KOPT-K1 (cell line): ENCODE measurements around the gene TACC2.
"Not testable (repeated sequence)": the region's sequence is repeated elsewhere in the genome, so short reads cannot be mapped to it uniquely, and the experiment has no call there.

ENCODE experiments used
- H3K27ac ChIP-seq: fragments of 200-600 bp; sonication (generic); 2 replicates; pipeline ENCODE4 v1.5.1; 2016; ENCODE audit warnings: antibody characterized with exemption, mild to moderate bottlenecking, low read depth, low read length; ENCODE audit not compliant: poor library complexity, severe bottlenecking
- H3K36me3 ChIP-seq: fragments of 200-600 bp; sonication (generic); 2 replicates; pipeline ENCODE4 v1.5.1; 2017; ENCODE audit warnings: antibody characterized with exemption, mild to moderate bottlenecking, low read length, moderate library complexity; ENCODE audit not compliant: insufficient read depth
- H3K9me3 ChIP-seq: fragments of 200-600 bp; sonication (generic); 2 replicates; pipeline ENCODE4 v1.5.1; 2017; ENCODE audit warnings: antibody characterized with exemption, low read length, mild to moderate bottlenecking; ENCODE audit not compliant: insufficient read depth, poor library complexity, severe bottlenecking

Gene TACC2

GRCh38 chr10:122190176-122190943 lies 201.4 kb downstream of the TACC2 start:
- Histone ChIP-seq H3K9me3 (no peaks in the 10 kb centered on the region), H3K27ac (no peak overlapping the region), H3K36me3 (no peaks in the 10 kb centered on the region)

DNA sequence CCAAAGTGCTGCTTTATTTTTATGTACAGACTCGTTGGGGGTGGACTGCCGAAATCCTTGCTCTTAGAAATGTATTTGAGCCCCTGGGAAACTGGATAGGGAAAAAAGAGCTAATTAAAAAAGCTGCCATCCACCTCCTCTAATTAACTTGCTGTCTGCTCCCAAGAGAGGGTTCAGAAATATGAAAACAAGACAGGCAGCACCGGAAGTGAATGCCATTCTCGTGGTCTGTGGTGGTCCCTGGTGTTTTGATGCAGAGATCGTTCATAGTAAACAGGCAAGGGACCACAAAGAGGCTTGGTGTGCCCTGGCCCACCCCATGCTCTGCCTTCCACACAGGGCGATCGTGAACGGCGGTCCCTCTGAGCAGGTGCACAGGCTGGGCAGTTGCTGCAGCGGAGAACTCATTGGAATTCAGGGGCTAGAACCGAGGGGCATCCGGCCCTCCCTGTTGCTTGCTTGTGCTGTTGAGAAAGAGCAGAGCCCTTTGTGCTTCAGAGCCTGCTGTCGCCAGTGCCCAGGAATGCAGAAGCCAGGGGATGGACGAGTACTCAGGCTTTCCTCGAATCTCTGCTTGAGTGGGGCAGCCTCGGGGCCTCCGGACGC lies 203.1 kb downstream of the TACC2 start:
- Histone ChIP-seq H3K36me3 (no peaks in the 10 kb centered on the region), H3K27ac (no peak overlapping the region)

DNA sequence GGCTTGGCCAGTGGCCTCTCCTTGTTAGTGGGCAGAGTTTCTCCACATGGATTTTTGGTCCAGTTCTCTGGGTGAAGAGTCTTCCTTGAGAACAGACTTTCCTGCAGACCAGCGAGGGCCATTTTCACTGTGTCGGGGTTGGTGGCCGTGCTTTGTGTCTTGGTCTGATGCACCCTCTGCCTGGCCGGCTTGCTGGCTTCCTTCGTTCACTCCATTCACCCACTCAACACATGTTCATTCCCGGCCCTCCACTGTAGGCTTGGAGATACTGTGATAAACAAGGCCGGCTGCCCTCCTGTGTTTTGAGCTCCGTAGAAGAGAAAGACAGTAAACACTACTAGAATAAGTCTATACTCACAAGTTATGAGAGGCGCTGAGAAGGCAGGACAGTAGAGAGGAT lies 205.3 kb downstream of the TACC2 start:
- no peaks in the 10 kb centered on the region for H3K36me3 ChIP-seq
- no peaks in the 10 kb centered on the region for H3K9me3 ChIP-seq
- no peak overlapping the region for H3K27ac ChIP-seq

More for the DNA sequence above, 203.1 kb downstream of the TACC2 start:
- H3K9me3 ChIP-seq = no peaks in the 10 kb centered on the region

DNA sequence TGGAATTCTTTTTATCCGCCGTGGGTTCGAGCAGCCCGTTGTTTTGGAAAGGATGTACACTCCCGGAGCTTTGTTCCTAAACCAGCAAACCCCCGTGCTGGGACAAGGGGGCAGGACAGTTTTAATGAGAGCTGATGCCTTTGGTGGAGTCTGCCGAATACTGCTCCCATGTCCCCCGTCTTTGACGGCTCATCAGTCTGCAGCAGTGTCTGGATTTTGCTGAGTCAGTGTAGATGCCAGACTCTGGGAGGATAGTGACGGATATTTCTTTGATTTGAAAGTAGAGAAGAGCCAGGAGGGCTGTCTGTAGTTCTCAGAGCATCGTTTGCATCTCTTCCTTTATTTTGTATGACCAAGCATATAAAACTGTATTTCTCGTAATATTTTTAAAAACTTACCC lies 207.3 kb downstream of the TACC2 start:
- no peaks in the 10 kb centered on the region for H3K36me3 ChIP-seq
- no peaks in the 10 kb centered on the region for H3K9me3 ChIP-seq
- no peak overlapping the region for H3K27ac ChIP-seq

DNA sequence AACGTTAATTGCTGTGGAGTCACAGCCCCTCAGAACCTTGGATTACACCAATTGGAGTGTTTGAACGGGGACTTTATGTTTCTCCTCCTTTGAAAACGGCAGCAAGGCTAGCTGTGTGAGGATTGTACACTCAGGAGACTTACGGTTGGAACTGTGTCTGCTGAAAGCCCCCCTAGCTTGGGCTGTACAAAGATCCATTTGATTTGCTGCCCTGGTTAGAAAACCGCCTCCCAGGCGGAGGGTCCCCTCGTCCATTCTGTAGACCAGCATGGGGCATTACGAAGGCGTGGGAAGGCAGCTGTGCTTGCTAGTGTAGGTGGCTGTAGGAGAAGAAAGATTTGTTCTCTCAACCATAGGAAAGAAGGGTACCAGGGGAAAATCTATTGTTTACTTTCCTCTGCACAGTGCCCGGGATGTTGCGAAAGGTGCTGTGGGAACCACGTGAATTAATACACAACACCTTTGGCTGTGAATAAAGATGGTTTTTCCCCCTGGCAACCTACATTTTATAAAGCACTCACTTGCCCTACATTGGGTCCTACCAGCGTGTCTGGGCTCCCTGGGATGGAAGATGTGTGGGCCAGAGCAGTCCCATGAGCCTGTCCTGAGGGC lies 208.8 kb downstream of the TACC2 start:
- Histone ChIP-seq H3K36me3 (no peaks in the 10 kb centered on the region), H3K27ac (no peak overlapping the region), H3K9me3 (no peaks in the 10 kb centered on the region)

DNA sequence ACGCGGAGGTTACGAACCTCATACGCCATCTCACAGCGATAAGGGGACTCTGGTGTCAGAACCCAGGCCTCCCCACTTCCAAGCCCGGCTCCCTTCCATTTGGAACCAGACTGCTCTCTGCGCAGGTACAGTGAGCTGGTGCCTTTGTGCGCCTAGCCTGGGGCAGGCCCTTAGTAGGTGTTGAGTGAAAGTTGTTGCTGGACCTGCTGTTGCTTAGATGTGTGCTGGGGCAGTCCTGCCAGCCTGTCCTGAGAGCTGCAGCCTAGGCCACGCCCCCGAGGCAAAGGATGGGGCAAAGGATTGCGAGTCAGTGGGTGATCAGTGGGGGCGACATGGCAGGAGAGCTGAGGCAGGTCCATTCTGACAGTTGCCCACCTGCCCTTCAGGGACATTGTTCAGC lies 209.7 kb downstream of the TACC2 start:
- Histone ChIP-seq H3K27ac (no peak overlapping the region), H3K36me3 (no peaks in the 10 kb centered on the region), H3K9me3 (no peaks in the 10 kb centered on the region)

DNA sequence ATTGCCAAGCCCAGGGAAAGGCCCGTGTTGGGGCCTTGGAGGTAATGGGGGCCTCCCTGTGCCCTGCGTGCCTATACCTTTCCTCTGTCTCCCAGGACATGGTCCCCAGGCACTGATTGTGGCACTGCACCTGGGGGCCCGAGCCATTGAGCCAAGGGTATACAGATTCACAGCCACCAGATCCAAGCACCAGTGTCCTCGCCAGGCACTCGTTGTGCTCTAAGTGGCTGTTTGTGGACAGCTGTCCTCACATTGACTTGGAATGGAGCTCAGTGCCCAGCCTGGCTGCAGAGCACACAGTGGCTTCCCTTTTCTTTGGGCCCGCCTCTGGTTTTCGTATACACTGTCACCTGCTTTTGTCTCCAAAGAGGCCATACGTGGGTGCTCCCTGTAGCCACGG lies 210.1 kb downstream of the TACC2 start:
- no peak overlapping the region for H3K27ac ChIP-seq
- H3K36me3 ChIP-seq = no peaks in the 10 kb centered on the region
- H3K9me3 ChIP-seq = no peaks in the 10 kb centered on the region

GRCh38 chr10:122199689-122200088 lies 210.7 kb downstream of the TACC2 start:
- H3K27ac ChIP-seq = no peak overlapping the region
- H3K9me3 ChIP-seq = no peaks in the 10 kb centered on the region
- H3K36me3 ChIP-seq = no peaks in the 10 kb centered on the region

- Histone ChIP-seq H3K27ac (no peak overlapping the region), H3K36me3 (no peaks in the 10 kb centered on the region), H3K9me3 (no peaks in the 10 kb centered on the region)
Measured at GRCh38 chr10:122201401-122201800, 212.4 kb downstream of the TACC2 start.

GRCh38 chr10:122203180-122203579 lies 214.2 kb downstream of the TACC2 start:
- not testable (repeated sequence) for H3K36me3 ChIP-seq, H3K27ac ChIP-seq, H3K9me3 ChIP-seq

GRCh38 chr10:122204691-122205489 lies 215.9 kb downstream of the TACC2 start:
- Histone ChIP-seq H3K9me3 (no peaks in the 10 kb centered on the region), H3K36me3 (no peaks in the 10 kb centered on the region), H3K27ac (no peak overlapping the region)

DNA sequence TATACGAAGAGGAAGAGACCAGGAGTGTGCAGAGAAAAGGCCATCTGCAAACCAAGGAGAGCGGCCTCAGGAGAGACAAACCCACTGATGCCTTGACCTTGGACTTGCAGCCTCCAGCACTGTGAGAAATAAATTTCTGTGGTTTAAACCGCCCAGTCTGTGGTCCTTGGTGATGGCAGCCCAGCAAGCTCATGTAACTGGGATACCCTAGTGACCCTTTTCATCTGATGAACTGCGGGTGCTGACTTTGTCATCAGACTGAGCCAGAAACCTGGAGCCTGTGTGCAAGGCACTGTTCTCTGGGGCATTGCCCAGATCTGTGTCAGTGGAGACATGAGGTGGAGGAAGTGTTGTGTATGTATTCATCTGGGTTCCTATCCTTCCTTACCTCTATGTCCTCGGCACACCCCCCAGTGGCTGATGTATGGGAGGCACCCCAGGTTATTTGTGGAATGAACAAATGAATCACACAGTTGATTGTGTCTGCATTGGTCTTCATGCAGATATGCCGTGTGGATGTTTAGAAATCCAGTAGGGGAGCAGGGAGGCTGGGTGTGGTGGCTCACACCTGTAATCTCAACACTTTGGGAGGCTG lies 217.6 kb downstream of the TACC2 start:
- Histone ChIP-seq H3K9me3 (no peaks in the 10 kb centered on the region), H3K27ac (no peak overlapping the region), H3K36me3 (no peaks in the 10 kb centered on the region)

- Histone ChIP-seq H3K27ac (no peak overlapping the region), H3K9me3 (no peaks in the 10 kb centered on the region), H3K36me3 (no peaks in the 10 kb centered on the region)
Measured at GRCh38 chr10:122207163-122207562, 218.2 kb downstream of the TACC2 start.

DNA sequence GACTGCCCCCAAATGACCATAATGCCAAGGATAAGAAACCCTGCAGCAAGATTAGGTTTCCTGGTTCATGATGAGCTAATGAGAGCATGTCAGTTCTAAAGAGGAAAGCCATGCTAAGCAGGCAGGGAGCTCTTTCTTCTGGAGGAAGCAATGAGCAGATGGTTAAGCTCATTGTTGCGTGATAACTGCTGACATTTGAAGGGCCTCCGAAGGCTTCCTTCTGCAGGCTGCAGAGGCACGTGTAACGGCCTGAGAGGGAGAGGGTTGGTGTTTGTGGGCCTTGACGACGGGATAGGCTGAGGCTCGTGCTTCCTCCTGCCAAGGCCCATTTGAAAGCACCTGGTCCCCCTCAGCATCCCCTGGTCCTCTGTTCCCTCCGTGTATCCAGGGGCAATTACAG lies 218.6 kb downstream of the TACC2 start:
- H3K9me3 ChIP-seq = no peaks in the 10 kb centered on the region
- no peak overlapping the region for H3K27ac ChIP-seq
- no peaks in the 10 kb centered on the region for H3K36me3 ChIP-seq
